Measurements from ENCODE around the gene GRIFIN. TPM values are rescaled to one million over a fixed set of nuclear protein-coding genes. Genes with fewer than 3 reads are reported as not detected.

Gene GRIFIN
- total RNA-seq, 2 donors from 2014 or later, result not detected

- H3K27ac ChIP-seq, result no peak overlapping the region
- H3K27me3 ChIP-seq, result no peaks in the 10 kb centered on the region
- intact Hi-C loops (cut with DNase I), result no loop called here
- H3K9me3 ChIP-seq, result no peaks in the 10 kb centered on the region
- H3K36me3 ChIP-seq, result no peaks in the 10 kb centered on the region
- peaks cover 16% of the 10 kb centered on the region for H3K4me1 ChIP-seq
- no peak for TF ChIP-seq CTCF (IDR thresholded peaks at IDR 0.05)
- no peak overlapping the region for H3K4me3 ChIP-seq
- no peak overlapping the region for H3K9ac ChIP-seq (ENCODE audit: low read depth in 2 of 2, low read length in 2 of 2)
- no peak for DNase-seq
Measured at GRCh38 chr7:2498708-2499107, 22.5 kb upstream of the GRIFIN start.

- Histone ChIP-seq H3K4me3 (no peak overlapping the region), H3K4me1 (peaks cover 16% of the 10 kb centered on the region), H3K36me3 (no peaks in the 10 kb centered on the region), H3K9me3 (no peaks in the 10 kb centered on the region), H3K27me3 (no peaks in the 10 kb centered on the region), H3K9ac (ENCODE audit: low read depth in 2 of 2, low read length in 2 of 2) (no peak overlapping the region), H3K27ac (no peak overlapping the region)
- no peak for DNase-seq
- TF ChIP-seq CTCF (IDR thresholded peaks at IDR 0.05), result no peak
- intact Hi-C loops (cut with DNase I), result no loop called here
Measured at GRCh38 chr7:2497500-2498336, 21.5 kb upstream of the GRIFIN start.

GRCh38 chr7:2497065-2497464 lies 20.9 kb upstream of the GRIFIN start:
- no peak for TF ChIP-seq CTCF (IDR thresholded peaks at IDR 0.05)
- Histone ChIP-seq H3K4me1 (peaks cover 16% of the 10 kb centered on the region), H3K4me3 (no peak overlapping the region), H3K9ac (ENCODE audit: low read depth in 2 of 2, low read length in 2 of 2) (no peak overlapping the region), H3K27me3 (no peaks in the 10 kb centered on the region), H3K36me3 (no peaks in the 10 kb centered on the region), H3K9me3 (no peaks in the 10 kb centered on the region), H3K27ac (no peak overlapping the region)
- DNase-seq, result no peak
- intact Hi-C loops (cut with DNase I), result no loop called here

DNA sequence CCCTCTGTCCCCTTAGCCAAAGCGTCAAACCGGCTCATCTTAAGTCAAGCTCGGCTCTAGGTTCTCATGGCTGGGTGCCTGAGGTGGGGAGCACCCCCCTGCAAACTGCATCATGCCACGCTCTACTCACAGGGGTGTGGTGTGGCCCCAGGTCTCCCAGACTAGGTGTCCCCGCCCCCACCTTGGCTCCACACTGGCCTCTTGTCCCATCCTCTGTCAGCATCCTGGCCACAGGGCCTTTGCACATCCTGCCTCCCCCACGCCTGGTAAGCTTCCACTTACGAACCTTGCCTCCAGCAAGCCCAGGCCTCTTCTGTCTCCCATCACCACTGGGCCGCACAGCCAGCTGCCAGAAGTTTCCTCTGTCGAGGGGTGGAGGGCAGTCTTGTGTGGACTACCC lies 20.2 kb upstream of the GRIFIN start:
- Histone ChIP-seq H3K36me3 (no peaks in the 10 kb centered on the region), H3K27me3 (no peaks in the 10 kb centered on the region), H3K9me3 (no peaks in the 10 kb centered on the region), H3K4me3 (no peak overlapping the region), H3K27ac (no peak overlapping the region), H3K9ac (ENCODE audit: low read depth in 2 of 2, low read length in 2 of 2) (no peak overlapping the region), H3K4me1 (peaks cover 16% of the 10 kb centered on the region)
- intact Hi-C loops (cut with DNase I), result no loop called here
- no peak for DNase-seq
- TF ChIP-seq CTCF (IDR thresholded peaks at IDR 0.05), result no peak

DNA sequence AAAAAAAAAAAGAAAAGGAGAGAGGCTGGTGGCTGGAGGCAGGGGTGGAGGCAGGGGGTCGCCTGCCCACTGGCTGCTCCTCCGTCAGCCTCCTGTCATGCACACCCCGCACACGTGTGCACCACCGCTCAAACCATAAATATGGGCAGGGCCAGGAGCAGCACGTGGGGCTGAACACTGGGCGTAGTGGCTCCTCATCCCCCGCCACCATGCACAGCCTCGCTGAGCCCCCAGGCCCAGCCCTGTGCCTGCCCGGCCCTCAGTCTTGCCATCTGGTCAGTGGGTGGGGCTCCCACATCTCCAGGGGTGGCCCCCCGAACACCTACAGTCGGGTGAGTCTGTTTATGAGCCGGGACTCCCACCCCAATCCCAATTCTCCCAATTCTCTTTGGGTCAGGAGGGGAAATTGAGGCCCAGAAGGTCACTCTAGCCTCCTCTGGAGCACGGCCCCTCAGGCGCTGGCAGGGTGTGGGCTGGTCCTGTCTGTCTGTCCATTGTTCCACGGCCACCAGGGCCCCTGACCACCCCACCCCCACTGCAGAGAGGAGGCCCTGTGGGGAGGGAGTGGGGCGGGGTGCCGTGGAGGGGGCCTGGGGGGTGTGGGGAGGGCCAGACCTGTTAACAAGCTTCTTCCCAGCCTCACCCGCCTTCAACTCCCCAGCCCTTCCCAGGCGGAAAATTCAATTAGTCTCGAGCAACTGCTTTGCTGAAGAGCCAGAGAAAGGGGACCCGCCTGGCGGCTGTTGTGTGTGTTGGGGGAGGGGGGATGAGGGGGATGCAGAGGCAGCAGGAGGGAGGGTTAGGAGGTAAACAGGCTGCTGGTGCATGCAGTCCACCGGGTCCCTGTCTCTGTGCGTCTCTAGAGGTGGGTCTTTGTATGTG lies 19.5 kb upstream of the GRIFIN start:
- Histone ChIP-seq H3K4me1 (peaks cover 16% of the 10 kb centered on the region), H3K27me3 (no peaks in the 10 kb centered on the region), H3K27ac (no peak overlapping the region), H3K4me3 (no peak overlapping the region), H3K9me3 (no peaks in the 10 kb centered on the region), H3K9ac (ENCODE audit: low read depth in 2 of 2, low read length in 2 of 2) (no peak overlapping the region), H3K36me3 (no peaks in the 10 kb centered on the region)
- no peak for DNase-seq
- intact Hi-C loops (cut with DNase I), result no loop called here
- no peak for TF ChIP-seq CTCF (IDR thresholded peaks at IDR 0.05)

Measured in colonic mucosa (tissue), 4 donors.